Testis (tissue), 3 donors: ENCODE measurements around the gene PPP1R37. TPM values are rescaled to one million over a fixed set of nuclear protein-coding genes. Genes with fewer than 3 reads are reported as not detected.

Experiments
- DNase-seq: peaks from one replicate; pipeline ENCODE4 v3.0.0-alpha.2; 2019
- H3K27ac ChIP-seq, 2 donors: fragments of 200-600 bp; sonication (generic); one replicate each; pipeline ENCODE4 v1.5.1; 2019
- H3K27me3 ChIP-seq: fragments of 200-600 bp; sonication (generic); one replicate; pipeline ENCODE4 v1.5.1; 2019
- H3K36me3 ChIP-seq: fragments of 200-600 bp; sonication (generic); one replicate; pipeline ENCODE4 v1.5.1; 2017; ENCODE audit warnings: low read depth; ENCODE audit errors: missing control alignments
- H3K4me1 ChIP-seq: fragments of 200-600 bp; sonication (generic); one replicate; pipeline ENCODE4 v1.5.1; 2019
- H3K4me3 ChIP-seq, 2 donors: fragments of 200-600 bp; sonication (generic); one replicate each; pipeline ENCODE4 v1.5.1; 2017 to 2019
- H3K9me3 ChIP-seq: fragments of 200-600 bp; sonication (generic); one replicate; pipeline ENCODE4 v1.5.1; 2017
- CTCF ChIP-seq, 3 experiments: fragments of 450-650 bp in 2 of 3; fragments of 200-600 bp in 1 of 3; sonication (generic) in 1 of 3; IDR thresholded peaks; one replicate each; pipeline ENCODE4 v1.5.1; 2016 to 2019; ENCODE audit warnings: antibody characterized with exemption in 3 of 3, mild to moderate bottlenecking in 2 of 3, moderate library complexity in 1 of 3
- POLR2A ChIP-seq: fragments of 450-650 bp; IDR thresholded peaks from one replicate; pipeline ENCODE4 v1.6.1; 2017; ENCODE audit warnings: antibody characterized with exemption, mild to moderate bottlenecking, moderate library complexity
- WGBS, 2 donors: methylation state at CpG; one replicate each; pipeline ENCODE4 v1.1.5; 2018; 5-methylcytosine and 5-hydroxymethylcytosine counted together
- intact Hi-C: fragments of 100-400 bp; cut with DNase I; formaldehyde crosslinking; loops from one replicate; pipeline ENCODE4 v1.15.1; 2023; ENCODE audit warnings: low total_unique reads
- polyA plus RNA-seq: library from polyadenylated mRNA; stranded (reverse); fragments of 350-450 nt; fragmentation: Illumina TruSeq; extraction: RNeasy Lipid Tissue Mini Kit (QIAGEN cat#74804); gene quantifications from one replicate; pipeline ENCODE4 v1.2.3, GENCODE V29; 2014; ENCODE audit warnings: low read depth, low replicate concordance; ENCODE audit not compliant: insufficient read depth
- total RNA-seq, 2 donors: library from RNA; depleted of rRNA; stranded (reverse); fragments of >200 nt; gene quantifications; one replicate each; pipeline ENCODE4 v1.2.3, GENCODE V29; 2016

Gene PPP1R37
- total and polyA plus RNA-seq, 3 donors from 2014 or later, result 28.5 to 83.0 (median 82.5) TPM

DNA sequence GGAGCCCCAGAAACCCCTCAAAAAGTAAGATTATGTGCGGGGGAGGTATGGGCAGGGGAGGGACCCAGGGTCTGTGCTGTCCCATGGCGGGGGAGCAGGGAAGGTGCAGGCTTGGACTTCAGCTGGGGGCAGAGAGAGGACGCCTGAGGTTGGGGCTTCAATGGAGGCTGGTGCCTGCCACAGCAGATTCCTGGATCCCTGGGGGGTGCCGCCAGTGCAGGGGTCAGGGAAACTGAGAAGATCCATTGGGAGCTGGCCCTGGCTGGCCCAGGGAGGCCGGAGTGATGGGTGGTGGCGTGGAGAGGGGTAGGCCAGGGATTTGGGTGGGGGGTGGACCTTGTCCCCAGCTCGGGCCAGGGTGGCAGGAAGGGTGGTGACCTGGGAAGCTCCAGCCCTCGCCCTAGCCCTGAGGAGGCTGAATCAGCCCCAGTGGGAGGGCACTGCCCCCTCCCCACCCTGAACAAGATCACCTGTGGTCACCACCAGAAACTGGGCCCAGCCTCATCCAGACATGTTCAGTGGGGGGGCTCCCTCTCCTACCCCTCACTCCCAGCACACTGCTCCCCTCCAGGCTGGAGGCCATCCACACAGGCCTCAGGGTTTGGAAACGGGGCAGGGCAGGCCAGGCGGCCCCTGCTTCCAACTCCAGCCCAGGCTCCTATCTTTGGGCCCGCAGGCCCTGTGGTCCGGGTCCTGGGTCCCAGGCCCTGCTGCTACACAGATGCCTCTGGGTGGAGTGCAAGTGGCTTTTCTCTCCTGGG is 66.4 kb downstream of the PPP1R37 start:
- no peak for DNase-seq
- H3K27me3 ChIP-seq, result no peaks in the 10 kb centered on the region
- no peak overlapping the region for H3K4me3 ChIP-seq
- WGBS, 2 donors, result 87 to 91% methylated on average over 5 to 12 of the region's 12 CpGs
- no peak for TF ChIP-seq CTCF (IDR thresholded peaks at IDR 0.05)
- no peak for TF ChIP-seq POLR2A
- no peaks in the 10 kb centered on the region for H3K36me3 ChIP-seq
- intact Hi-C loops, result no loop called here
- H3K27ac ChIP-seq, result no peak overlapping the region
- peaks cover 3% of the 10 kb centered on the region for H3K4me1 ChIP-seq
- H3K9me3 ChIP-seq, result no peaks in the 10 kb centered on the region

- intact Hi-C loops, result no loop called here
- no peak for TF ChIP-seq POLR2A
- no peak for TF ChIP-seq CTCF (IDR thresholded peaks at IDR 0.05)
- no peaks in the 10 kb centered on the region for H3K9me3 ChIP-seq
- no peaks in the 10 kb centered on the region for H3K27me3 ChIP-seq
- peaks cover 6% of the 10 kb centered on the region for H3K4me1 ChIP-seq
- no peak overlapping the region for H3K4me3 ChIP-seq
- WGBS, 2 donors, result 67 to 74% methylated on average over 6 to 10 of the region's 10 CpGs
- no peaks in the 10 kb centered on the region for H3K36me3 ChIP-seq
- no peak overlapping the region for H3K27ac ChIP-seq
- DNase-seq, result no peak
These were observed 67.0 kb downstream of the PPP1R37 start for GRCh38 chr19:45159971-45160324.

DNA sequence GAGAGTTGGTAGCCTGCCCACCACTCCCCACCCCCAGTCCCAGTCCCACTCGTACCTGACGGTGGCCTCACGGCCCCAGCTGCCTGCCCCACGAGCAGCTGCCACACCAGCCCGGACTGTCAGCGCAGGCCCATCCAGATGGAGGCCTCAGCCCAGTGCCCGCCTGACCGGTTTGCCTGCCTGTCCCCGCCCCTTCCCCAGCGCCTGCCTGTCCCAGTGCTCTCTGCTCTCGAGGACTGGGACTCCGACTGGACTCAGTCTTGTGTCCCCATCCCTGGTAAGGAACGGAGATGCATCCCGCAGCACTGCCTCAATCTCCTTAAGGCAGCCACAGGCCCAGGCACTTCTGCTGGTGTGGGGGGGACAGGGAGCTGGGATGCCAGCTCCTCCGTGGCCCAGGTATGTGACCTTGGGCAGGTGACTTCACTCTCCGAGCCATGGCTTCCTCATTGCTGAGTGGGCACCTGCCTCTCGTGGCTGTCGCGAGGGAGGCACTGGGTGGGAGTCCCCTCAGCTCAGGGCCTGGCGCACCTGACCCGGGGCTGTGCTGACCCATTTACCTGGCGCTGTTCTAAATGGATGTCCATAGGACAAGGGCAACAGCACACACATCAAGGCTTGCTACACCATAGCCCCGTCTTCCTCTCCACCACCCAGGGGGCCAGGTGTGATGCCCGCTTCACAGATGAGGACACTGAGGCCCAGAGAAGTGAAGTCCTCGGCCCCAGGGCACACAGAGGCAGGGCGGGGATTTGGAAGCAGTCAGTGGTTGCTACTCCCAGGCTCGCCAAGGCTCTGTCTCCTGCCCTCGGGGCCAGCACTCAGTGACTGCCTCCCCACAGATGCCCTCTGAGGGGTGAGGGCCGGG is 68.1 kb downstream of the PPP1R37 start, which contains the start of gene NKPD1:
TSS of gene NKPD1 (minus strand) at position 113 of the 868 bp plus-strand sequence. CDS start 832 bp downstream, outside the sequence.
- Histone ChIP-seq H3K36me3 (no peaks in the 10 kb centered on the region), H3K4me3 (no peak within 1 kb of the TSS), H3K9me3 (no peaks in the 10 kb centered on the region), H3K4me1 (peaks cover 6% of the 10 kb centered on the region), H3K27ac (no peak within 1 kb of the TSS), H3K27me3 (no peaks in the 10 kb centered on the region)
- whole genome bisulfite sequencing, 2 donors, result 50 to 51% methylated on average over 6 to 18 of the region's 29 CpGs
- intact Hi-C loops, result no loop called here
- TF ChIP-seq POLR2A (no peak), CTCF (IDR thresholded peaks at IDR 0.05) (no peak)
- DNase-seq, result no peak

DNA sequence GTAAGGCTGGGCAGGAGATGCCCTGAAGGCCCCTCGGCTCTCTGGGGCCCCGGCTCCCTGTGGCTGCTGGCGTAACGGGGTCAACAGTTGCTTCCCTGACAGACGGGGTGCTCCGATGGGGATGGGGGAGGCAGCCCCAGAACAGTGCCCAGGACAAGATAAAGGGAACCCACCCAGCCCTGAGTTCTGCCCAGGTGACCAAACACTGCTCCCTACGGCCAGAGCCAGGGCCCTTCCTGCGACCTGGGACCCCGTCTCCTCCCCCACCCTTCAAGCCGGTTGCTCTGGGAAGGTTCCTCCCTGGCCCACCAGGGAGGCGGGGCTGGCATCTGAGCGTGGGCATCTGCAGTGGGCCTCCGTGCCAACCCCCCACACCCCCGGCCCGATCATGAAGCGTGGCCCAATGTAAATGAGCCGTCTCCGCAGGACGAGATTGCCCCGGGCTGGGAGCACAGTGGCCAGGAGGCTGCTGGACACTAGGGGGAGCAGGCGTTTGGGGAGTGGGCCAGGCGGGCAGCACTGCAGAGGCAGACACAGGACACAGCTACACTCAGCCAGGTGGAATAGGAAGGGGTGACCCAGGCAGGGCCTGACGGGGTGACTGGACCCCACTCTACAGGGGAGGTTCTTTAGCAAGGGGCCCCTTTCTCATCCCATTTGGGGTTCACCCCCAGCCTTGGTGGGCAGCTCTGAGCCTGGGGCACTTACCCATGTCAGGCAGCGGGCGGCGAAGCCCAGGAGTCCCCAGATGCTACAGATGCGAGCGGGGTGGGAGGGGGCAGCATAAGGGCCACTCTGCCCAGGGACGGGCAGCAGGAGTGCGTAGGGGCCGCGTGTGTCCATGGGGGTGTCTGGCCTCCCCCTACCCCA is 69.0 kb downstream of the PPP1R37 start:
- DNase-seq, result peak; percentile 42
- Histone ChIP-seq H3K36me3 (no peaks in the 10 kb centered on the region), H3K4me3 (no peak overlapping the region), H3K27me3 (no peaks in the 10 kb centered on the region), H3K9me3 (no peaks in the 10 kb centered on the region), H3K4me1 (peaks cover 12% of the 10 kb centered on the region), H3K27ac (no peak overlapping the region)
- WGBS, 2 donors, result 64 to 71% methylated on average over 12 to 24 of the region's 32 CpGs
- peak in 2 of 3 experiments; percentile 19 to 29 for TF ChIP-seq CTCF (IDR thresholded peaks at IDR 0.05)
- TF ChIP-seq POLR2A, result no peak
- intact Hi-C loops, result no loop called here
